GM18511 (cell line): ENCODE measurements around the gene HMGCR.

Source experiments
- ATAC-seq: cut with Tn5 transposase; IDR thresholded peaks from one replicate; pipeline ENCODE4 v1.9.1; 2021; ENCODE audit warnings: mild to moderate bottlenecking, moderate library complexity; ENCODE audit not compliant: unreplicated experiment

Gene HMGCR

DNA sequence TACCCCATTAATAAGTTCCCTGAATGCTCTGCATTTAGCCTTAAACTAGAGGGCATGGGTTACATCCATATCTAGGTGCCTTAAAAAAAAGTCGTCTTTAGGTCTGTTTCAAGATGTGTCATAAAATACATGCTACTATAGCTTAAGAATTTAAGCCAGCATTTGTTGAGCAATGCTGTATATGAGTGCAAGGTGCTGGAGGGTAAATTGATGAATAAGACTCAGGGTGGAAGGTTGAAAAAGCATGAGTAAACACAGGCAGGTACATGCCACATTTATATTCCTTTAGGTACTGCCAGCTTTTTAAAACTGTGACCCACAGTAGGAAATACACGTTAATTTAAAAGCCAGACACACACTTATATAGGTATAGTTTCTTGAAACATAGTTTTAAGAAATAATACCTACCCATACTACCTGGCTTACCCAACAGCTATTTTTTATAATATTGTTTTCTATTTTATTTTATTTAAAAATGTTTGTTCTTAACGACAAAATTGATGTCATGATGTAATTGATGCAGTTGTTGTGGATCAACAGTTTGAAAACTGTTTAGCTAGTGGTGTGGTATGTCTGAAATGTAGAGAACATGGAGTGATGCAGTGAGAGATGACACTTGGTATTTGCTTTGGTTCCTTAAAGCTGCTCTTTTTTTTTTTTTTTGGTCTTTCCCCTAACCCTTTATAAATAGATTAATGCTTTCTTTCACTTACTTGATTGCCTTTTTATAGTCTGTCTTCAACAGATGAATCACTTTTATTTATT lies 3.9 kb downstream of the HMGCR start:
- no peak for ATAC-seq

DNA sequence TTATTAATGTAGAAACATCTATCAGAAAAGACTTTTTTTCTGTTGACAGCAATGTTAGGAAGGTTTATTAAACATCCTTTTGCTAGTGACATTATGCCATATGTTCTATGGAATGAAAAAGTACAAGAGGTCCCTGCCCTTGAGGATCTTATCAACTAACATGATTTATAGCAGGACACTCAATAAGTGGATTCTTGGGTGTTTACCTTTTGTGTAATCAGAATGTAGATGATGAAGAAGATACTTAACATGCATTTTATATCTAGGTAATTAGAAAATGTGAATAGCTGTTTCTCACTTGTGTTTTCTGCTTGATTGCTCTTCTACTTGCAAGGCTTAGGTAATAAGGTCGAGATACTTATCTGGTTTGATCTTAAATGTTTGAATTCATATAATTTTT lies 4.9 kb downstream of the HMGCR start:
- ATAC-seq = no peak

DNA sequence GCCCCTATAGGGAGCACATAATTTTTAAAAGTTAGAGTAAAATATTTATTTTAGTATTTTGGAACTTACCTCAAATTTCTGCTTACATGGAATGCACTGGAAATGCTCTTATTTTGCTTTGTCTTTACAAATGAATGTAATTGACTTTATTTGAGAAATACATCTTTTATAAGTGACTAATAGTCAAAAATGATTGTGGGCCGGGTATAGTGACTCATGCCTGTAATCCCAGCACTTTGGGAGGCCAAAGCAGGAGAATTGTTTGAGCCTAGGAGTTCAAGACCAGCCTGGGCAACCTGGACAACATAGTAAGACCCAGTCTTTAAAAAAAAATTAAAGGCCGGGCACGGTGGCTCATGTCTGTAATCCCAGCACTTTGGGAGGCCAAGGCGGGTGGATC lies 5.8 kb downstream of the HMGCR start:
- no peak for ATAC-seq

DNA sequence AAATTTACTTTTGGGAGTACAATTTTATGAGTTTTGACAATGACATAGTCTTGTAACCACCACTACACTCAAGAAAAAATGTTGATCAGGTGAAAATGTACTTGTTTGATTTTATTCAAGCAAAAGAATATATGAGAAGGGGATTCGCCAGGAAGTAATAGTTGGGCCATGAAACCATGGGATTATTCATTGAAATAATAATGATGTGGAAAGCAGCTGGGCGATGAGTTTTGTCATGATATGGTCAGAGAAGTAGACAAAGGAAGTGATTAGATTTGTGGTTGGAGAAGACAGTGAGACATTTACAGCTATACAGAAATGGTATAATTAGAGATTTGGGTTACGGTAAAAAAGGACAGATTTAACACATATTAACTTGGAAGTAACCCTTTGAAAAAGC lies 11.2 kb downstream of the HMGCR start:
- ATAC-seq = no peak

DNA sequence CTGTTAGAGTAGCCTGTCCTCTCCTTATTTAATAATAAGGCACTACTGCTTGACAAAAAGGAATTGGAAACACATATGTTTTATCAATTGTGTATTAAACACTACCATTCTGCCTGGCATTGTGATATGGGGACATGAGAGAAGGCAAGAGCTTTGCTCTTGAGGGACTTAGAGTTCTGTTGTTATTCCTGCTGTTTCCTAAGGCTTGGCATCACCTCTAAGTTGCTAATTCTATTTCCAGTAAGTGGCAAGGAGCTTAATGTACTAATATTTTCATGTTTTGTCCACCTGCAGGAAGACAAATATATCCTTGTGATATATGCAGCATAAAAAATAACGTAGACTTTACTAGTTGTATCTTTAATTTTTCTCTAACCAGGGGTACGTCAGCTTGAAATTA lies 12.6 kb downstream of the HMGCR start:
- no peak for ATAC-seq

DNA sequence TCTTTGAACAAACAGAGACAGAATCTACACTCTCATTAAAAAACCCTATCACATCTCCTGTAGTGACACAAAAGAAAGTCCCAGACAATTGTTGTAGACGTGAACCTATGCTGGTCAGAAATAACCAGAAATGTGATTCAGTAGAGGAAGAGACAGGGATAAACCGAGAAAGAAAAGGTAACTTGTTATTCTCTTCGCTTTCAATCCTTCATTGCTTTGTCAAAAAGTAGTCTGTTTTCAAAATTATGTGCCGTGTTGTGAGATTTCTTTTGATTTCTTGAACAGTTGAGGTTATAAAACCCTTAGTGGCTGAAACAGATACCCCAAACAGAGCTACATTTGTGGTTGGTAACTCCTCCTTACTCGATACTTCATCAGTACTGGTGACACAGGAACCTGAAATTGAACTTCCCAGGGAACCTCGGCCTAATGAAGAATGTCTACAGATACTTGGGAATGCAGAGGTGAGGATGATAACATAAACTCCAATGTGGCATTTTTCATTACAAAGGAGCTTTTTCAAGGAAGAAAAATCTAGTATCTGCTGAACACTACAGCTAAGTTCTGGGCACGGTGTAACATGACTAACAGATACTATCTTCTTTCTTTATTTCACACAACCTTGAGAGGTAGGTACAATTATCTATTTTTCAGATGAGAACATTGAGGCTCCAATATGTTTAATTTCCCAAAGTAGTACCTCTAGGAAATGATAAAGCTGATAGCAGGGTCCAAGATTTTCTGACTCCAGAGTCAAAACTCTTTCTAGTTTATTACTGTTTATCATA lies 14.3 kb downstream of the HMGCR start:
- ATAC-seq = no peak

DNA sequence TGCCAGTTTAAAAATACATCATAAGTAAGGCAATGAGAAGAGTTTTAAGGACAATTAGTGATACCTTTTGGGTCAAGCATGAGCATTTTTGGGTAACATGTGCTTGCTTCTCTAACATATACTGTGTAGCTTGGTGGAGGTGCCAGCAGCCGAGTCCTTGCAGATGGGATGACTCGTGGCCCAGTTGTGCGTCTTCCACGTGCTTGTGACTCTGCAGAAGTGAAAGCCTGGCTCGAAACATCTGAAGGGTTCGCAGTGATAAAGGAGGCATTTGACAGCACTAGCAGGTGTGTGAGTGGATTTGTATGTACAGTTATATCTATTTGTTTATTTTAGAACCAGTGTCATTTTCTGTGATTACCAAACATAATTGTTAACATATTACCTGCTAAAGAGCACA lies 18.2 kb downstream of the HMGCR start:
- ATAC-seq = no peak

DNA sequence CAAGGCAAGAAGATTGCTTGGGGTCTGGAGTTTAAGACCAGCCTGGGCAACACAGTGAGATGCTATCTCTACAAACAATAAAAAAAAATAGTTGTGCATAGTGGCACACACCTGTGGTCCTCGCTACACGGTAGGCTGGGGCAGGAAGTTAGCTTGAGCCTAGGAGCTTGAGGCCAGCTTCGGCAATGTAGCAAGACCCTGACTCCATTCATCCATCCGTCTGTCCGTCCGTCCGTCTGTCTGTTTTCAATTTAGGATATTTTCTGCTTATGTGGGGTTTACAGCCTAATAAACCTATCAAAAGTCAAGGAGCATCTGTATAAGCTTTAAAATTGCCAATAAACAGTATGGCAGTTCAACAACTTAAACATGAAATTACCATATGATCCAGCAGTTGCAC lies 19.7 kb downstream of the HMGCR start:
- no peak for ATAC-seq

DNA sequence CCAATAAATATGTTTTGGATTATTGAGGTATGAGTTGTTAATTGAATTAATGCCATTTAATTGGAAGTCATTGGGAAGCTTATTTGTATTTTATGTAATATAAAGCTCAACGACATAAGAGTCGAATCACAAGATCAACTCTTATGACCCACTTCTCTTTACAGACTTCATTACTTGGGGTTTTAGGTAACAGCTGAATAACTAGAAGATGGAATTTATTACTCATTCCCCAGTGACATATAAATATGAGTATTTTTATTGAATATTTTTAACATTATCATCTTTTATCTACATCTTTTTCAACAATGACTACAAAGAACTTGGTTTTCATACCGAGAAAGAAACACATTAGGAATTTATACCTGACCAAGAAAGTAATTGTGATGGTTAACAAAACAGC lies 21.1 kb downstream of the HMGCR start:
- ATAC-seq = no peak

DNA sequence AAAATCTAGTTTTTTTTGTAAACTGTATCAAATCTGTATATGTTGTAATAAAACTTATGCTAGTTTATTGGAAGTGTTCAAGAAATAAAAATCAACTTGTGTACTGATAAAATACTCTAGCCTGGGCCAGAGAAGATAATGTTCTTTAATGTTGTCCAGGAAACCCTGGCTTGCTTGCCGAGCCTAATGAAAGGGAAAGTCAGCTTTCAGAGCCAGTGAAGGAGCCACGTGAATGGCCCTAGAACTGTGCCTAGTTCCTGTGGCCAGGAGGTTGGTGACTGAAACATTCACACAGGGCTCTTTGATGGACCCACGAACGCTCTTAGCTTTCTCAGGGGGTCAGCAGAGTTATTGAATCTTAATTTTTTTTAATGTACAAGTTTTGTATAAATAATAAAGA lies 24.3 kb downstream of the HMGCR start:
- no peak for ATAC-seq

DNA sequence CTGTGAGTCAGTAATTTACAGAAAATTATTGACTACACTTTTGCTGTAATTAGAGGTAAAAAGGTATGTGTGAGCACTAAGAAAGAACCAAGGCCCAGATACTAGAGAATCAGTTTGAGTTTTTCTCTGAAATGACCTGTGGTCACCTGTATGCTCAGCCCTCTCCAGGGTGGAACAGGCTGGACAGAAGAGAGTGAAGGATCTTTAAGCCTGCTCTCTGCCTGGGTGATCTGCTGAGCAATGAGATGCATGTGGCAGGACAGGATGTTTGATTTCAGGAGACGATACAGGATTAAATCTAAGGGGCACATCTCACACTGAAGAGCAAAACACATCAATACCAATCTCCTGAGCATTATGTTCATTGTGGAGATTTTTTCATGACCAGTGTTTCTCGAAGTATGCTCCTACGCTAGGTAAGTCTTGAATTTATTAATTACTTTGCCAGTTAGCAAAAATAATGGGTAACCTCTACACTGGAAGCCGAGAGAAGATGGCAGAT lies 25.5 kb downstream of the HMGCR start:
- no peak for ATAC-seq

DNA sequence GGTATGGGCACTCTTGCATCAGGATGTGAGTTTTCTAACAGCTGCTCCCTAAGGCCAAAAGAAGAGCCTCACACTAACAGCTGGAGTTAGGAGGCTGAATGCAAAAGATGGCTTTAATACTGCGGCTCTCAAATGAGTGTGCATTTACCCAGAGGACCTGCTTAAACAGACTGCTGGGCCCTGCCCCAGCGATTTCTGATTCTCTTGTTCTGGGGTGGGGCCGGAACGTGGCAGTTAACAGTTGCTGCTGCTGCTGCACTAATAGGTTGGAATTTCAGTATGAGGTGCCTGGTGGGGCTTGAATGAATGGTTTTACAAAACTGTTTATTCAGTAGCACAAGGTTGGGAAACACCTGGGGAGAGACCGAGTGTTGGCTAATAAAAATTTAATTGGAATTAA lies 26.1 kb downstream of the HMGCR start:
- no peak for ATAC-seq

DNA sequence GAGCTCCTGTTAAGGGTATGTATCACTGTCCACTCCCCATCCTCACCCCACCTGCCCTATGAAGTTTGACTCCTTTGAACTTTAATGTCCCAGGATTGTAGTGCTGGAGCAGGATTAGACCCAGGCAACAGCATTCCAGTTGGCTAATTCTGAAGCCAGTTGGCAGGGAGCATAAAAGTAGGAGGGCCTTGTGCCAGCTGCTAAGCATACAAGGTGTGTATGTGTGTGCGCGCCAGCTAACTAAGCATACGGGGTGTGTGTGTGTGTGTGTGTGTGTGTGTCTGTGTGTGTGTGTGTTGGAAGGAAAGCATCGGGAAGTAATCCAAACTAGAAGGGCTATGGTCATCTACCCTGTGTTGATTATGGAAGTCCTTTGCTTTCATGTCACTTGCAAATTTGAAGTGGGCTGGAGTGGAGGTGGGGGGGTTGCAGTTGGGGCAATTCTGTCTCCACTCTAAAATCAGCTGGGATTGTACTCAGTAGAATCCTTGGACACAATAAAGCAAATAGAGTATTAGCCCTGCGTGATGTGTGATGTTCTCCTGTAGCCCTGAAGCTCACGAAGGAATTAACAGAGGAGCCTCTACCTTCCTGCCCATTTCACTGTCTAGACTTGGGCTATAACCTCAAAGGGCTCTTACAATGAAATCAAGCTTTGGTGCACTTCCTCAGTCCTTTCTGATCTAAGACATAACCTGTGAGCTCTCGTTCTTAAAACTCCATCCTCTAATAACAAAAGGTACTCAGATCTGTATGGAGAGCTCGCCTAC lies 26.9 kb downstream of the HMGCR start:
- ATAC-seq = no peak

DNA sequence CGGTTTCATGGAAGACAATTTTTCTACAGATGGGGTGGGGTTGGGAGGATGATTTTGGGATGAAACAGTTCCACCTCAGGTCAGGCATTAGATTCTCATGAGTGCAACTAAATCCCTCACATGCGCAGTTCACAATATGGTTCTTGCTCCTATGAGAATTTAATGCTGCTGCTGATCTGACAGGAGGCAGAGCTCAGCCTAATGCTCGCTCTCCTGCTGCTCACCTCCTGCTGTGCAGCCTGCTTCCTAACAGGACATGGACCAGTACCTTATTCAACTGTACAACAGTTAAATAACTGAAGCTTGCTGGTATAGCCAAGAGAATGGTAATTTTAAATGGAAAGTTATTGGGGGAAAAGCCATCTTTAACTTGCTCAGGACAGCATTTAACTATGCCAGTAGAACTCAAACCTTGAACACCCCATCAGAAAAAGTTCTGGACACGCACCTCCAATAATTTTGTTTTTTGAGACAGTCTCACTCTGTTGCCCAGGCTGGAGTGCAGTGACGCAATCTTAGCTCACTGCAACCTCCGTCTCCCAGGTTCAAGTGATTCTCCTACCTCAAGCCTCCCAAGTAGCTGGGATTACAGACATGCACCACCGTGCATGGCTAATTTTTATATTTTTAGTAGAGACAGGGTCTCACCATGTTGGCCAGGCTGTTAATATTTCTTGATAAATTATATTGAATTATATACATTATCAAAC lies 27.7 kb downstream of the HMGCR start:
- no peak for ATAC-seq

DNA sequence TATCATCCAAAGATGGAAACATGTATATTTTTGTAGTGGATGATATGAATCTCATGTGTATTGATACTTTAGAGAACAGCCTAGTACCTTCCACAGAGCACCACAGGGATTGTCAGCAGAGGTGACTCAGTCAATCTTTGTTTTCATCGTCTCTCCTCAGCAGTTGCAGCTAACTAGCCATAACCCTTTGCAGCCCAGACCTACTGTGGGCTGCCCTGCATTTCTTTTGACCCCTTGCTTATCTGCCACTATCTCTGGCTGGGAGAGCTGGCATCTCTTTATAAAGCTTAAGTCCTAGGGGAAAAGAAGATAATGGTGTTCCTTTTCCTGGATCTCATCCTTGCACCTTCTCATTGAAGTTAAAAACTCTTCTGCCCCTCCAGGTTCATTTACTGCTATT lies 28.7 kb downstream of the HMGCR start:
- ATAC-seq = no peak

DNA sequence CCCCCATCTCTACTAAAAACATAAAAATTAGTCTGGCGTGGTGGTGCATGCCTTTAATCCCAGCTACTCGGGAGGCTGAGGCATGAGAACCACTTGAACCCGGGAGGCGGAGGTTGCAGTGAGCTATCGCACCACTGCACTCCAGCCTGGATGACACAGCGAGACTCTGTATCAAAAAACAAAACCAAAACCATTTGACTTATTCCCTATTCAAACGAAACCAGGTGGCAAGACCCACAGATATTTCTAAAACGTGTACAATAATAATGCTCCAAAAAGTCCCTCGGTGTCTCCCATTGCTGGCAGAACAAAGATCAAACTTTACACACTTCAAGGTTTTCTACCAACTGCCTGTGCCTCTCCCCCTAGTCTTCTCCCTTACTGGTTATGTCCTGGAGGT lies 29.8 kb downstream of the HMGCR start:
- ATAC-seq = peak; percentile 81

DNA sequence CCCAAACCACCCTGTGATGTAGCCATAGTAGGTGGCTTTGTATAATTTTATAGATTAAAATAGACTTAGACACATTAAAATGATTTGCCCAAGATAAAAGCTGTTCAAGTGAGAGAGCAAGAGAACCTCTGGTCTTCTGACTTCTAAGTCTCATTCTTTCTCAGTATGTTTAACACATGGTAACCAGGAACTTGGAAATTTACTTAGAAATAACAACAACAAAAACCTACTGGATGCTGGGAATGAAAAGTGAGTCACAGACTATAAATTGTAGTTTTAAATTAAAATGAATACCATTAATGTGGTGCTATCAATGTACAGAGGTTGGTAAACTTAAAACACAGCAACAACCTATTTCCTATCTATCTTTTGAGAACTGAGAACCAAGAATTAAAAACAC lies 30.4 kb downstream of the HMGCR start:
- ATAC-seq = peak; percentile 10

DNA sequence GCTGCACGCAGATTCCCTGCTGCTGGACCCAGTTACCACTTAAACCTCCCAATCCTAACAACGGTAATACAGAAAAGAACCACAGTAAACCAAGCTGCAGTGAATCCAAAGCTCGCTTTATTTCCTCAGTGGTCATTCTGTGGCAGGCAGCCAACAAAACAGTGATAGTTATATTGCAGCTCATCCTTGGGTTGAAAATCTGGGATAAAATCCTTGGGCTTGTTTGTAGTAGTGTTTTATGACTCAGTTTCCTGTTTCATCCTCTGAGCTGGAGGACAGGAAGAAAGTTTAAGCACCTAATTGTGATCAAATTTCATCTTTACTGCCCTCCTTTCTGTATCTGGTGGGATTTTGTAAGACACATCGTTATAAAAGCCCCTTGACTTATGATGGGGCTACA lies 31.4 kb downstream of the HMGCR start:
- no peak for ATAC-seq

DNA sequence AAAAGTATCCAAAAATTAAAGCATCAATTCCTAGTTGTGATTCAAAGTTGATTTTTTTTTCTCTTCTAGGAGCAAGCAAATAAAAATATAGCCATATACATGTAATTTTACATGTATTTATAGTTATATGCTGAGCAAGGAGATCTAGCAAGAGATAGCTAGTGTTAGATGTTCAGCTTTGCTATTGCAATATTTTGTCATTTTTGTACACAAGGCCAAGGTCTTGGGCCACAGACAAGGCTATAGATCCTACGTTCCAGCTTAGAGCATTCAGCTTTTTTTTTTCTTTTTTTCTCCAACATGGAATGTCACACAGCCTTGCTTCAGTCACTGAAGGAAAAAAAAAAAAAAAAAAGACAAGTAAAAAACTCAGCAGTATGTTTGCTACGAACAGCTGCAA lies 36.8 kb downstream of the HMGCR start:
- ATAC-seq = no peak

DNA sequence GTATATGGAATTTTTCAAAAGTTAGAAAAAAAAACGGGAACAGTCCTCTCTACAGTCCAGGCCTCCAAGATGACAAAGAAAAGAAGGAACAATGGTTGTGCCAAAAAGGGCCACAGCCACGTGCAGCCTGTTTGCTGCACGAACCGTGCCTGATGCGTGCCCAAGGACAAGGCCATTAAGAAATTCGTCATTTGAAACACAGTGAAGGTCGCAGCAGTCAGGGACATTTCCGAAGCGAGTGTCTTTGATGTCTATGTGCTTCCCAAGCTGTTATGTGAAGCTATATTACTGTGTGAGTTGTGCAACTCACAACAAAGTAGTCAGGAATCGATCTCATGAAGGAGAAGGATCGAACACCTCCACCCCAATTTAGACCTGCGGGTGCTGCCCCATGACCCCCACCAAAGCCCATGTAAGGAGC lies 37.4 kb downstream of the HMGCR start:
- ATAC-seq = no peak

DNA sequence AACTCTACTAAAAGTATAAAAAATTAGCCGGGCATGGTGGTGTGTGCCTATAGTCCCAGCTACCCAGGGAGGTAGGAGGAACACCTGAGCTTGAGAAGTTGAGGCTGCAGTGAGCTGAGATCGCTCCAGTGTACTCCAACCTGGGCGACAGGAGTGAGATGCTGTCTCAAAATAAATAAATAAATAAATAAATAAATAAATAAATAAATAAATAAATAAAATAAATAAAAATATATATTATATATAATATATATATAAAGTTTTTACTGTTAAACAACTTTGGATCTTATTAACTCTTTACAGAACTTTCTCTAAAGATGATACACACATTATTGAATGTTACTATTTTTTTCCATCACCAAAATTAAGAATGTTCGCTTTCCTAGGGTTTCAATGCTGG lies 38.4 kb downstream of the HMGCR start:
- no peak for ATAC-seq
